ENCODE data around the gene FKBP6.
"Not testable (repeated sequence)": the region's sequence is repeated elsewhere in the genome, so short reads cannot be mapped to it uniquely, and the experiment has no call there.

The FKBP6 gene

GRCh38 chr7:73323434-73324080 is 4.4 kb upstream of the FKBP6 start:
- H3K4me1 ChIP-seq (ENCODE audit: control insufficient read depth, insufficient read depth, low read length, poor library complexity, severe bottlenecking); H3K36me3 ChIP-seq (ENCODE audit: control insufficient read depth, insufficient read depth, low read length); H3K4me3 ChIP-seq (ENCODE audit: extremely low read depth, insufficient read depth, low read length, poor library complexity, severe bottlenecking); H3K9me3 ChIP-seq (ENCODE audit: control insufficient read depth, low read length); H3K27ac ChIP-seq (ENCODE audit: low read depth, low read length, severe bottlenecking): not testable (repeated sequence)
- 89 to 100% methylated on average over 1 of the region's 5 CpGs for WGBS, 2 experiments (ENCODE audit: insufficient coverage in 2 of 2)

- WGBS, 2 experiments (ENCODE audit: insufficient coverage in 2 of 2) = 47 to 52% methylated on average over 19 to 20 of the region's 31 CpGs
- H3K4me3 ChIP-seq (ENCODE audit: extremely low read depth, insufficient read depth, low read length, poor library complexity, severe bottlenecking); H3K4me1 ChIP-seq (ENCODE audit: control insufficient read depth, insufficient read depth, low read length, poor library complexity, severe bottlenecking); H3K36me3 ChIP-seq (ENCODE audit: control insufficient read depth, insufficient read depth, low read length); H3K27ac ChIP-seq (ENCODE audit: low read depth, low read length, severe bottlenecking); H3K9me3 ChIP-seq (ENCODE audit: control insufficient read depth, low read length): not testable (repeated sequence)
These were observed 3.7 kb upstream of the FKBP6 start for GRCh38 chr7:73324081-73324845.

GRCh38 chr7:73325424-73325823 is 2.5 kb upstream of the FKBP6 start:
- not testable (repeated sequence) for H3K4me1 ChIP-seq (ENCODE audit: control insufficient read depth, insufficient read depth, low read length, poor library complexity, severe bottlenecking); H3K36me3 ChIP-seq (ENCODE audit: control insufficient read depth, insufficient read depth, low read length); H3K4me3 ChIP-seq (ENCODE audit: extremely low read depth, insufficient read depth, low read length, poor library complexity, severe bottlenecking); H3K27ac ChIP-seq (ENCODE audit: low read depth, low read length, severe bottlenecking); H3K9me3 ChIP-seq (ENCODE audit: control insufficient read depth, low read length)
- 86 to 89% methylated on average over 3 of the region's 6 CpGs for WGBS, 2 experiments (ENCODE audit: insufficient coverage in 2 of 2)

- H3K4me1 ChIP-seq (ENCODE audit: control insufficient read depth, insufficient read depth, low read length, poor library complexity, severe bottlenecking) = peaks cover 13% of the 10 kb centered on the region
- not testable (repeated sequence) for H3K27ac ChIP-seq (ENCODE audit: low read depth, low read length, severe bottlenecking); H3K36me3 ChIP-seq (ENCODE audit: control insufficient read depth, insufficient read depth, low read length); H3K4me3 ChIP-seq (ENCODE audit: extremely low read depth, insufficient read depth, low read length, poor library complexity, severe bottlenecking); H3K9me3 ChIP-seq (ENCODE audit: control insufficient read depth, low read length)
- 100% methylated on average over 1 of the region's 13 CpGs; no CpG with 5 or more reads in 1 of the 2 experiments for WGBS, 2 experiments (ENCODE audit: insufficient coverage in 2 of 2)
These were observed 512 bp upstream of the FKBP6 start for GRCh38 chr7:73327449-73327848.

GRCh38 chr7:73328696-73329095 is 735 bp downstream of the FKBP6 start:
- Histone ChIP-seq H3K4me1 (ENCODE audit: control insufficient read depth, insufficient read depth, low read length, poor library complexity, severe bottlenecking) (peaks cover 13% of the 10 kb centered on the region), H3K4me3 (ENCODE audit: extremely low read depth, insufficient read depth, low read length, poor library complexity, severe bottlenecking) (no peak overlapping the region), H3K9me3 (ENCODE audit: control insufficient read depth, low read length) (no peaks in the 10 kb centered on the region), H3K36me3 (ENCODE audit: control insufficient read depth, insufficient read depth, low read length) (no peaks in the 10 kb centered on the region), H3K27ac (ENCODE audit: low read depth, low read length, severe bottlenecking) (no peak overlapping the region)
- WGBS, 2 experiments (ENCODE audit: insufficient coverage in 2 of 2) = 97 to 100% methylated on average over 5 of the region's 10 CpGs

- H3K9me3 ChIP-seq (ENCODE audit: control insufficient read depth, low read length) = no peaks in the 10 kb centered on the region
- H3K4me3 ChIP-seq (ENCODE audit: extremely low read depth, insufficient read depth, low read length, poor library complexity, severe bottlenecking) = no peak overlapping the region
- H3K36me3 ChIP-seq (ENCODE audit: control insufficient read depth, insufficient read depth, low read length) = no peaks in the 10 kb centered on the region
- H3K4me1 ChIP-seq (ENCODE audit: control insufficient read depth, insufficient read depth, low read length, poor library complexity, severe bottlenecking) = peaks cover 13% of the 10 kb centered on the region
- peak overlapping the region; percentile 33 for H3K27ac ChIP-seq (ENCODE audit: low read depth, low read length, severe bottlenecking)
- 83% methylated on average over 10 to 11 of the region's 11 CpGs for WGBS, 2 experiments (ENCODE audit: insufficient coverage in 2 of 2)
These were observed 2.1 kb downstream of the FKBP6 start for GRCh38 chr7:73329861-73330581.

GRCh38 chr7:73330772-73331171 is 2.8 kb downstream of the FKBP6 start:
- H3K27ac ChIP-seq (ENCODE audit: low read depth, low read length, severe bottlenecking) = peak overlapping the region; percentile 33
- H3K4me3 ChIP-seq (ENCODE audit: extremely low read depth, insufficient read depth, low read length, poor library complexity, severe bottlenecking) = no peak overlapping the region
- H3K36me3 ChIP-seq (ENCODE audit: control insufficient read depth, insufficient read depth, low read length) = no peaks in the 10 kb centered on the region
- 68 to 81% methylated on average over 4 of the region's 6 CpGs for WGBS, 2 experiments (ENCODE audit: insufficient coverage in 2 of 2)
- H3K9me3 ChIP-seq (ENCODE audit: control insufficient read depth, low read length) = no peaks in the 10 kb centered on the region
- peaks cover 13% of the 10 kb centered on the region for H3K4me1 ChIP-seq (ENCODE audit: control insufficient read depth, insufficient read depth, low read length, poor library complexity, severe bottlenecking)

- 93 to 98% methylated on average over 5 of the region's 6 CpGs for WGBS, 2 experiments (ENCODE audit: insufficient coverage in 2 of 2)
- Histone ChIP-seq H3K4me1 (ENCODE audit: control insufficient read depth, insufficient read depth, low read length, poor library complexity, severe bottlenecking) (peaks cover 13% of the 10 kb centered on the region), H3K36me3 (ENCODE audit: control insufficient read depth, insufficient read depth, low read length) (no peaks in the 10 kb centered on the region), H3K4me3 (ENCODE audit: extremely low read depth, insufficient read depth, low read length, poor library complexity, severe bottlenecking) (no peak overlapping the region), H3K9me3 (ENCODE audit: control insufficient read depth, low read length) (no peaks in the 10 kb centered on the region), H3K27ac (ENCODE audit: low read depth, low read length, severe bottlenecking) (no peak overlapping the region)
These were observed 4.5 kb downstream of the FKBP6 start for GRCh38 chr7:73332447-73332846.

- no peak overlapping the region for H3K27ac ChIP-seq (ENCODE audit: low read depth, low read length, severe bottlenecking)
- no peak overlapping the region for H3K4me3 ChIP-seq (ENCODE audit: extremely low read depth, insufficient read depth, low read length, poor library complexity, severe bottlenecking)
- H3K4me1 ChIP-seq (ENCODE audit: control insufficient read depth, insufficient read depth, low read length, poor library complexity, severe bottlenecking) = peaks cover 9% of the 10 kb centered on the region
- H3K9me3 ChIP-seq (ENCODE audit: control insufficient read depth, low read length) = no peaks in the 10 kb centered on the region
- 97 to 100% methylated on average over 1 to 6 of the region's 10 CpGs for WGBS, 2 experiments (ENCODE audit: insufficient coverage in 2 of 2)
- no peaks in the 10 kb centered on the region for H3K36me3 ChIP-seq (ENCODE audit: control insufficient read depth, insufficient read depth, low read length)
These were observed 10.4 kb downstream of the FKBP6 start for GRCh38 chr7:73338321-73338720.

- WGBS, 2 experiments (ENCODE audit: insufficient coverage in 2 of 2) = 86 to 89% methylated on average over 5 of the region's 7 CpGs
- Histone ChIP-seq H3K9me3 (ENCODE audit: control insufficient read depth, low read length) (no peaks in the 10 kb centered on the region), H3K4me3 (ENCODE audit: extremely low read depth, insufficient read depth, low read length, poor library complexity, severe bottlenecking) (no peak overlapping the region)
These were observed 12.6 kb downstream of the FKBP6 start for GRCh38 chr7:73340514-73340913.

More at GRCh38 chr7:73340514-73340913, 12.6 kb downstream of the FKBP6 start:
- no peak overlapping the region for H3K27ac ChIP-seq (ENCODE audit: low read depth, low read length, severe bottlenecking)
- H3K36me3 ChIP-seq (ENCODE audit: control insufficient read depth, insufficient read depth, low read length) = no peaks in the 10 kb centered on the region
- H3K4me1 ChIP-seq (ENCODE audit: control insufficient read depth, insufficient read depth, low read length, poor library complexity, severe bottlenecking) = peaks cover 9% of the 10 kb centered on the region
